K562 (cell line): ENCODE data around the gene LCN15. TPM values are rescaled to one million over a fixed set of nuclear protein-coding genes. Genes with fewer than 3 reads are reported as not detected.
A peak's percentile ranks its signal among the peaks of the same experiment; 100 is the strongest.

Experiments
- CHD2 ChIP-seq: IDR thresholded peaks from 2 replicates; pipeline ENCODE4 v1.6.1; 2011; ENCODE audit warnings: low read depth, low read length
- E2F6 ChIP-seq, 2 experiments: IDR thresholded peaks; 2 replicates each; pipeline ENCODE4 v1.6.1; 2011; ENCODE audit warnings: borderline replicate concordance in 1 of 2, control low read depth in 1 of 2, low read depth in 1 of 2, low read length in 1 of 2, mild to moderate bottlenecking in 1 of 2, mixed read lengths in 1 of 2, moderate library complexity in 1 of 2; ENCODE audit not compliant: insufficient read depth in 1 of 2, insufficient read length in 1 of 2, poor library complexity in 1 of 2, severe bottlenecking in 1 of 2; ENCODE audit errors: extremely low read depth in 1 of 2
- HCFC1 ChIP-seq: IDR thresholded peaks from 2 replicates; pipeline ENCODE4 v1.6.1; 2012; ENCODE audit warnings: low read depth, low read length, improper control_type of control experiment
- HDGF ChIP-seq: fragments of 450-650 bp; IDR thresholded peaks from 2 replicates; pipeline ENCODE4 v1.6.1; 2016
- MGA ChIP-seq: fragments of 450-650 bp; IDR thresholded peaks from 2 replicates; pipeline ENCODE4 v1.6.1; 2016; ENCODE audit warnings: mild to moderate bottlenecking, moderate library complexity
- NFIC ChIP-seq: fragments of 450-650 bp; IDR thresholded peaks from 2 replicates; pipeline ENCODE4 v1.6.1; 2017; ENCODE audit warnings: mild to moderate bottlenecking, inconsistent platforms
- POLR2AphosphoS2 ChIP-seq: IDR thresholded peaks from 2 replicates; pipeline ENCODE4 v1.6.1; 2012; ENCODE audit warnings: low read length, improper control_type of control experiment
- RFX7 ChIP-seq: fragments of 250-450 bp; sonication (Bioruptor Pico); IDR thresholded peaks from 2 replicates; pipeline ENCODE4 v1.5.1; 2021; ENCODE audit warnings: mild to moderate bottlenecking
- SAFB2 ChIP-seq: fragments of 200-400 bp; formaldehyde crosslinking; IDR thresholded peaks from 2 replicates; pipeline ENCODE4 v1.6.1; 2018; ENCODE audit warnings: borderline replicate concordance, low read length, low read depth, moderate library complexity; ENCODE audit not compliant: severe bottlenecking
- ZBTB43 ChIP-seq: sonication (generic); formaldehyde crosslinking; IDR thresholded peaks from 2 replicates; pipeline ENCODE4 v1.8.0; 2023; ENCODE audit warnings: mild to moderate bottlenecking, missing genetic modification reagents
- ZNF644 ChIP-seq: fragments of 200-800 bp; sonication (Bioruptor generic); IDR thresholded peaks from 2 replicates; pipeline ENCODE4 v1.6.1; 2016; ENCODE audit warnings: low read depth, missing genetic modification characterization, missing compliant biosample characterization
- polyA plus RNA-seq, 8 experiments: library from polyadenylated mRNA; depleted of rRNA in 4 of 8; stranded (reverse) in 5 of 8; unstranded in 3 of 8; fragments of >200 nt; fragmentation: Nextera tagmentation in 2 of 8; fragmentation: Illumina TruSeq in 1 of 8; extraction: Ambion mirVana in 2 of 8; extraction: Trizol in 1 of 8; gene quantifications; 2 replicates each; pipeline versions ENCODE4 v1.2.1 to v1.2.3, GENCODE V29; 2011 to 2014; ENCODE audit warnings: inconsistent platforms in 1 of 8, missing spikeins in 1 of 8
- total RNA-seq, 7 experiments: library from RNA; depleted of rRNA in 6 of 7; stranded (reverse); fragments of >200 nt in 6 of 7; fragmentation: Illumina TruSeq in 2 of 7; extraction: Trizol in 2 of 7; gene quantifications; 2 replicates each; pipeline versions ENCODE4 v1.2.1 to v1.2.3, GENCODE V29; 2011 to 2021; ENCODE audit warnings: low replicate concordance in 1 of 7

The LCN15 gene
- total and polyA plus RNA-seq, 9 of the 15 experiments (the other 6 are each of a cell fraction or from before 2014, with no cell fraction given) = 0.66 TPM; not detected in 8

GRCh38 chr9:136723362-136723976 lies 40.8 kb downstream of the LCN15 start (continued):
- TF ChIP-seq NFIC (peak; percentile 94), CHD2 (peak; percentile 36; the same call in 1 of the 2 replicates), POLR2AphosphoS2 (peak; percentile 59; the same call in 1 of the 2 replicates), MGA (no peak), RFX7 (CRISPR knock-in tag) (no peak), SAFB2 (no peak), ZNF644 (tag) (no peak), E2F6 (IDR thresholded peaks at IDR 0.05; ENCODE audit: borderline replicate concordance in 1 of 2, extremely low read depth in 1 of 2, insufficient read depth in 1 of 2, insufficient read length in 1 of 2, low read depth in 1 of 2, low read length in 1 of 2, poor library complexity in 1 of 2, severe bottlenecking in 1 of 2) (no peak), HDGF (no peak), HCFC1 (no peak), ZBTB43 (CRISPR knock-in tag) (no peak)
- TF ChIP-seq, all 486 proteins: peak for 24
